NCI-H510A (cell line): ENCODE results near the gene ARHGAP32.

Experiments
- DNase-seq: peaks from one replicate; lab custom pipeline; 2025; lab: John Stamatoyannopoulos, UW

ARHGAP32 gene

DNA sequence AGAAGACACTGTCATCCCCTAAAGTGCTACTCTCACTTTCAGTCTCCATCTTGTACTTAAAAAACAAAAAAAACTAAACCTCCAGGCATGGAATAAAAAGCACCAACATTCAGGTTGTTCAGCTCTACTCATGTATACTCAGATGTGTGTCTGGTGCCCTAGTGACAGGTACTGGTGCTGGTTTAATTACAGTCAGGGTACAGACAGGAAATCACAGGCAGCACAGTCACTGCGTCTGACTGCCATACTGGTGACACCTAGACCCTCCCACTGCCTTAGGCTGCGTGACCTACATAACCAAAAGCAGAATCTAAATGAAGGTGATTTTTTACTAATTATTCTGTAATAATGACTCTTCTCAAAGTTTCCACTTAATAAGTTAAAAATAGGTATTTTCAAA, at the start of gene ARHGAP32:
TSS of gene ARHGAP32 (minus strand) at position 176 of the 400 bp plus-strand sequence. CDS start at position 49, 127 bp downstream.
- no peak for DNase-seq

DNA sequence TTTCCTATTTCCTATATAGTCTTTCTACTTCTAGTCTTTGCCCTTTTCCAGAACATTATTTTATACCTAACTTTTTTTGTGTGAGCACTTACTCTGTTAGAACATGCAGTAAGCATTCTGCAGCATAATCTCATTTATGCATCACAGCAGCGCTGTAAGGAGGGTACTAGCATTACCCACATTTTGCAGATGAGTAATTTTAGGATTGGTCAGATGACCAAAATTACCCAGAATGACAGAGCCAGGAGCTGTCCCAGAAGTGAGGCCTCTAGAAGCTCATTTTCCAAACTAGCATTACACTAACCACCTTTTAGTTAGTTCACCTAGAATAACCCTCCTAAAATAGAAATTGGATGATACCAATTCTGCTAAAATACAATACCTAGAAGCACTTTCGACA, 47.1 kb upstream of the ARHGAP32 start:
- DNase-seq = no peak

DNA sequence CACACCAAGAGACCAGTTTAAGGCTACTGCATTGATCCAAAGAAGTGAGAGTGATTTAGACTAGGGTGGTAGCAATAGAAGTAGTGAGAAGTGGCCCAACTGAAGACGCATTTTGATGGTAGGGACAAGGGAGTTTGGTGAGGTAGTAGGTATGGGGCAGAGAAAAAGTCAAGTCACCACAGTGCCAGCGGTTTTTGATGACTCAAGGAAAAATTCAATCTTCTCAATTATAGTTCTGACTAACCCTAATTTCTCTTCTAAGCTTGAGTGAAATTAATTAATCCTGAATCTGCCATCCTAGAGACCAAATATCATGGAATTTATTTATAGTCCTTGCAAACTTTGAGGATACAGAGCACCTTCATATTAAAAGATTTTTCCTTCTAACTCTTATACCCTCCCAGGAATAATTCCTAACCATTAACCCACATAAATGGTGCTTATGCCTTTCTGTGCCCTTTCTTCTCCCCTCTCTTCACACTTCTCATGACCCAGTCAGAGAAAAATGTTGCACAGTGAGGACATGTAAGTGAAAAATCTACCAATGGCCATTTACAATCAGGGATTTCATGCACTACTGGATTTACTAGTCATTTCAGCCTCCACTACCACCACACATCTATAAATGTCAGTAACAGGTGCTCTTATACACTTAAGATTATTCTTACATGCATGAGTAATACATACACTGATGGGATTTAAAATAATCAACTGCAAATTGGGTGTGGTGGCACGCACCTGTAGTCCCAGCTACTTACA, 45.9 kb upstream of the ARHGAP32 start:
- no peak for DNase-seq

DNA sequence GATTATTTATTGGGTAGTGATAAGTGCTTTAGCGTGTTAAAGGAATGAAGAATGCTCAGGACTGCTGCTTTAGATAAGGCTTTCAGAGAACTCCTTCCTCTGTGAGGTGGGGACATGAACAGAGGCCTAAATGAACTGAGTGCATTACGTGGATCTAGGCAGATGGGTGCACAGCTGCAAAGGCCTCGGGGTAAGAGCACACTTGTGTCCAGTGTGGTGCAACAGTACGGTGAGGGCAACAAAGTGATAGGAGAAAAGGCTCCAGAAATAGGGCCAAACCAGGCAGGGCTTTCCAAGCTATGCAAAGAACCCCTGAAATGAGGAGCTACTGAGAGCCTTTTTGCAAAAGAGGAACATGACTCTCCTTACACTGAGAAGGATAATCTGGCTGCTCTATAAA, 45.3 kb upstream of the ARHGAP32 start:
- DNase-seq = no peak

DNA sequence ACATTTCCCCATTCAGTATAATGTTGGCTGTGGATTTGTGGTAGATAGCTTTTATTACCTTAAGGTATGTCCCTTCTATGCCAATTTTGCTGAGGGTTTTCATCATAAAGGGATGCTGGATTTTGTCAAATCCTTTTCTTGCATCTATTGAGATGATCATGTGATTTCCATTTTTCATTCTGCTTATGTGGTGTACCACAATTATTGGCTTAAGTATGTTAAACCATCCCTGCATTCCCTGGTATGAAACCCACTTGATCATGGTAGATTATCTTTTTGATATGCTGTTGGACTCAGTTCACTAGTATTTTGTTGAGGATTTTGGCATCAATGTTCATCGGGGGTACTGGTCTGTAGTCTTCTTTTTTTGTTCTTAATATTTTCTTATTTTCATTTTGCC, 44.7 kb upstream of the ARHGAP32 start:
- no peak for DNase-seq

DNA sequence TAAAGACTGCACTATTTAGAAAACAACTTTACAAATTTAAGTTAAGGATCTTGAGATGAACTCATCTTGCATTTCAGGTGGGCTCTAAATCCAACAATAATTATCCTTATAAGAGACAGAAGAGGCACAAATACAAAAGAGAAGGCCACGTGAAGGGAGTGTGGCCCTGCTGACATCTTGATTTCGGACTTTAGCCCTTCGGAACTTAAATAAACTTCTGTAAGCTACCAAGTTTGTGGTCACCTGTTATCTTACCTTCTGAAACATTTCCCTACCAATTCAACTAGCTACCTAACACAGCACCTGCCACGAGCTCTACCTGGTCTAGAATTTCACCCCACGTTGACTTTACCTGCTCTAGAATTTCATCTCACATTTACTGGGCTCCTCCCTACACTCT, 42.9 kb upstream of the ARHGAP32 start:
- no peak for DNase-seq

DNA sequence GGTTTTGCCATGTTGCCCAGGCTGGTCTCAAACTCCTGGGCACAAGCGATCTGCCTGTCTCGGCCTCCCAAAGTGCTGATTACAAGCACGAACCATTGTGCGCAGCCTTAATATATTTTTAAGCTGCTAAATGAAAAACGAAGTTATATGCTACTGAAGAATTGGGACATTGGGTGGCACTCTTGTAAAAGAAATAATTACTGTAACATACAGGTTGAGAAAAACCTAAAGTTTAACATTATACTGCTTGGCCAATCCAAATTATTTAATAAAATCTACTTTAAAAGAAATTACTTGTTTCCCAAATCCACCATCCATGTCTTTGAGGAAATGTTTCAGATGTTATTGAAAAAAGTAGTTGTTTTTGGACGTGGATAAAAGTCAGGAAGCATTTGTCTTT, 37.9 kb upstream of the ARHGAP32 start:
- DNase-seq = no peak

DNA sequence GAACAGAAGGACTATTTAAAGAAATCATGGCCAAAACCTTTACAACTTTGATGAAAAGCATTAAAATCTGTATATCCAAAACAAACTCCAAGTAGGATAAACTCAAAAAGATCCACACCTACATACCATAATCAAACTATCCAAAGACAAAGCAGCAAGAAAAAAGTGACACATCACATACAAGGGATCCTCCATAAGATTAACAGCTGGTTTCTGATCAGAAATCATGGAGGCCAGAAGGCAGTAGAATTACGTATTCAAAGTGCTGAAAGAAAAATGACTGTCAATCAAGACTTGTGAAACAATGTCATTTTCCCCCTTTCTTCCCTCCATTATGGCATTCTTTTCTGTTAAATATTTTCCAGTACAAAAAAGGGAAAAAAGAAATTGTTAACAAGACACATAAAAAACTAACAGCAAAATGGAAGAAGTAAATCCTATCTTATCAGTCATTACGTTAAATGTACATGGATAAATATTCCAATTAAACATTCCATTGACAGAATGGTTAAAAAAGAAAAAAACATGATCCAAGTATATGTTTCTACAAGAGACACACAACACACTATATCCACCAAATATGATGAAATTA, 34.2 kb upstream of the ARHGAP32 start:
- no peak for DNase-seq

DNA sequence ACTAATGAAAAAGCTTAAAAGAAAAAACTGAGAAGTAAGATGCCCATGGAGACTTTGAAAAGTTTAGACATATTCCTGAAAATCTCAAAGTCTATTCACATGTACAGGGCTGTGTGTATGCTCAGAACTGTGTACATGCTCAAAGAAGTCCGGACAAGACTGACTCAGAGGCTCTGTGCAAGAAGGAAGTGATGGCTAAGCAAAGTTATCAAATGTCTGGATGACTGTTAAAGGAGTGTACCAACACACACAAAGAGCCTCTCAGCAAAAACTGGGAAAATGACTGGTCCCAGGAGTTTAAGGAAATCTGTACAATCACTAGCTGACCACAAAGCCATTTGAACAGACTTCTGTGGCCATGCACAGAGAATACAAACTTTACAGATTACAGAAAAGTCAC, 33.1 kb upstream of the ARHGAP32 start:
- DNase-seq = no peak

DNA sequence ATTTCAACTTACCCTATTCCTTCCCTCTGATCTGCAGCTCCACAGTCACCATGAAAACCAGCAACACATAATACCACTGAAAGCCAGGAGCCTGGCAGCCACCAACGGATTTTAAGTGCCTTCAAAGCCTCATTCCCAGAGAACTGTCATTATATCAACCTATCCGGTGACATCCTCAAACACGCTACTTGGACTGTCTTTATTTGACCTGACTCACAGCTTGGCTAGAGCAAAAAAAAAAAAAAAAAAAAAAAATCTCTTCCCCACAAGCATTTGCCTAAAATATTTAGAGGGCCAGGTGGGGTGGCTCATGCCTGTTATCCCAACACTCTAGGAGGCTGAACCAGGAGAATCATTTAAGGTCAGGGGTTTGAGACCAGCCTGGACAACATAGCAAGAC, 32.4 kb upstream of the ARHGAP32 start:
- no peak for DNase-seq

DNA sequence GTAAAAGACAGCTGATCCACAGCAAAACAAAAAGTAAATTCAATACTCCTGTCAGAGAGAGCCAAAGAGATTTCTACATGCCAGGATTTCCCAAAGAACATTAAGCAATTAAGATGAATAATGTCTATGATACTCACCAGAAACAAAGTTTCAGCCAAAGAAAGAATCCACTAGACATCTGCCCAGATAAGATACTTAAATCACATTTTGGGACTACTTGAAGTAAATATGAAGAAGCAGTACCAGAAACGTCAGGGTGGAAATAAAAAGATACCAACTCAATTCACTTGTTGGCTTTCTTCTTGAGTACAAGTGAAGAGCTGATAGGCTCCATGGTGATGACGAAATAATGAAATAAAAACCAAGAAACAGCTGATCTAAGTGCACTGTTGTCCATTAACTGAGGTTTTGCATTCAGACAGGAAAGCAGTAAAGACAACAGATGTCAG, 31.6 kb upstream of the ARHGAP32 start:
- DNase-seq = no peak

DNA sequence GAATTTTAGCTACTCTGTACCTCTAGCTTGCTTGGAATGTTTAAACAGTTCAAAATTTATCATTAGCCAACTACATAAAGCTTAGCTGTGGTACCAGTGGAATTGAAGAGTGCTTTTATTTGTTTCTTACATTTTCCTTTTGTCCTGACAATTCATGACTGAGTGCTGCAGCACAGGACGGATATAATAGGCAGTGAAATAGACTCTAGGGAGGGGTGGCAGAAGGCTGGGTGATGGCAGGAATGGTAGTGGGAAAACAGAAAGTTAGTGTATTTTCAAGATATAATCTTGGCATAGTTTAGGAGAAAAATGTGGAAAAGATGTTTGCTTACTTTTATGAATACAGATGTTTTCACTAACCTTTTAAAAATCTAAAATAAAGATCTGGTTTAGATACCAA, 31.1 kb upstream of the ARHGAP32 start:
- DNase-seq = no peak

DNA sequence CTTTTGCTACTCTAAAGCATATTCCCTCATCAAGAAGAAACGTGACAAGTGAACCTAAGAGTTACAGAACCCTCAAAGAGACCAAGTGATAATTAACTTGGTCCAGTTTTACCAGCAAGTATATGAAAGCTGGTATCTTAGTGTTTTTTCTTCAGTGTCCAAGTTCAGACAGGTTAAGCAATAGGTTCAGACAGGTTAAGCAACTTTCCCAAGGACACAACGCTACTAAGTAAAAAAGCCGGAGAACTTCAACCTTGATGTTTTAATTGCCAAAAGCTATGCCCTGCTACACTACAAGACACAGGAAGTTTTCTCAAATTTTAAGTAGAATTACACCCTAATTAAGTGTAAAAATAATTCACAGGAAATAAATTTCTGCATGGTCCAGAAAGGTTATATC, 30.0 kb upstream of the ARHGAP32 start:
- DNase-seq = no peak

DNA sequence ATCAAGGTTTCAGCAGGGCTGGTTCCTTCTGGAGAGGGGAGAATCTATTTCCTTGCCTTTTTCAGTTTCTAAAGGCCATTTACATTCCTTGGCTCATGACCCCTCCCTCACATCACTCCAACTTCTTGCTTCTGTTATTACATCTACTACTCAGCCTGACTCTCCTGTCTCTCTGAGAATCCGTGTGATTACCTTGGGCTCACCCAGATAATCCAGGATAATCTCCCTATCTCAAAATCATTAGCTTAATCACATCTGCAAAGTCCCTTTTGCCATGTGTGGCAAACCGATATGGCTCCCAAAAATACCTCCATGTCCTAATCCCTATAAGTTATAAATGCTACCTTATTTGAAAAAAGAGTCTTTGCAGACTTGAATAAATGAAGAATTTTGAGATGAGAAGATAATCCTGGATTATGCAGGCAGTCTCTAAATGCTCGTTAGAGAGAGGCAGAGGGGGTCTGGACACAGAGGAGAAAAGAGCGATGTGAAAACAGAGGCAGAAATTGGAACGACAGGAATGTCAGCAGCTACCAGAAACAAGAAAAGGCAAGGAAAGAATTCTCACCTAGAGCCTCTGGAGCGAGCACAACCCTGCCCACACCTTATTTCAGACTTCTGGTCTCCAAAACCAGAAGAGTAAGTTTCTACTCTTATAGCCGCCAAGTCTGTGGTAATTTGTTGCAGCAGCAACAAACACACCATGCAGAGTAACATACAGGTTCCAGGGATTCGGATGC, 23.6 kb upstream of the ARHGAP32 start:
- no peak for DNase-seq

DNA sequence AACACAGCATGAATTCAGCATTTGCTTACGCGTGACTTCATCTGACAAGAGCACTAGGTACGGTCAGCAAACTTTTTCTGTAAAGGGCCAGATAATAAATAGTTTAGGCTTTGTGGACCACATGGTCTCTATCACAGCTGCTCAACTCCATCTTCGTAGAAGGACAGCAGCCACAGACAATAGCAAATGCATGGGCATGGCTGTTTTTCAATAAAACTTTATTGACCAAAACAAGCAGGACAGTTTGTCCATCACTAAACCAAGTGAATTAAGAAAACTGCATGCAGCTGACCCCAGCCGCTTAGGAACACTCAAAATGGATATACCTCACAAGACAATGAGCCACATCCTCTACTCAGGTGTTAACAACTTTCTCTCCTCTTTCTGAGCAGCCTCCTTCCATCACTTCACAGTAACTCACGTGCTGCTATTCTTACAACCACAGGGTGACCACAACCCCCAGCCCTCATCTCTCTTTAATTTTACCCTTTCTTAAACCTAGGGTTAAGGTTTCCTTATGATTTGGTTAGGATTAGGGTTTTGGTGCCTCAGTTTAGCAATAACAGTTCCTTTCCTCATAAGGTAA, 22.7 kb upstream of the ARHGAP32 start:
- DNase-seq = no peak

DNA sequence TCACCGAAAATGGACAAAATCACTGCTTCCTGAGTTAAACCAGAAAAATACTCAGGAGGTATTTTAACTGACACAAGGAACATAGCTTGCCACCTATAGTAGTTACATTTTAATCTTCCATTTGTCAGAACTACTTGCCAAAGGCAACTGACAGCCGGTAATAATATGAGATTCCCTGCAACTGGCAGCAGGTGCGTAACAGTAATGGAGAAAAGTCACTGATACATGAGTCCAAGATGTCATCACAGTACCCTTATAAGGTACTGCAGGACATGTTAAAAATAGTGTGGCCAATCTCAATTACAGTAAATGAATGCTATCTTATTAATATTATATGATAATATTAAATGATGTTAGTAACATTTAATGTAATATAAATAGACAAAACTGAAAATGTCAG, 21.1 kb upstream of the ARHGAP32 start:
- no peak for DNase-seq

DNA sequence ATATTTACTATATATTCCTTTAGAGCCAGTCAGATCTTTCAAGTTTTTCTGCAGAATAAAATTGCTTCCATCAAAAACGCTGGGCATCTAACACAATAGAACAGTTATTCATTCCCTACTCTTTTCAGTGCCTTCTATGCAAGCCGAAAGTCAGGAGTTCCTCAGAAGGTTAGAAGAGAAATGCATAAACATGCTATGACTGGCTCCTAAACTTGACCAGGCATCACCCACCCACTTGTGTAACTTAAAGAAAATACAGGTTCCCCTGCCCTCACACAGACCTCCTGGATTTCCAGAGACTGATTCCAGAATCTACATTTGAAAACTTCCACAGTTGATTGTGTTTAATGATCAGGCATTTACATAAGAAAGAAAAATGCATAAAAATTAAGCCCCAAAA, 19.3 kb upstream of the ARHGAP32 start:
- DNase-seq = no peak

DNA sequence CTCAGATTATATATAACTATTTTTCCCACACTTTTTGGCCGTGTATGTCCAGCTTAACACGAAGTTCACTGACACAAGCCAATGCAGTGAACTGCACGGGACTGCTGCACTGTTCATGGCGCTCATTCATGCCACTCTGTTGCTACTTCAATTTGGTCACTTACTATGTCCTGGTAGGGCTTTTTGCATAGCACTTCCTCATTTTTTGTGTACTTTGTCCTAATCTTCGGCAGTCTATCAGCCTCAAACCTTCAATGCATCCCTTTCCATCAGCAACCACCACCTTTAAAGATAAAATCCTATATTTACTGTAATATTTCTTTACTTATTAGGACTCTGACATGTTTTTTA, 18.7 kb upstream of the ARHGAP32 start:
- DNase-seq = no peak

DNA sequence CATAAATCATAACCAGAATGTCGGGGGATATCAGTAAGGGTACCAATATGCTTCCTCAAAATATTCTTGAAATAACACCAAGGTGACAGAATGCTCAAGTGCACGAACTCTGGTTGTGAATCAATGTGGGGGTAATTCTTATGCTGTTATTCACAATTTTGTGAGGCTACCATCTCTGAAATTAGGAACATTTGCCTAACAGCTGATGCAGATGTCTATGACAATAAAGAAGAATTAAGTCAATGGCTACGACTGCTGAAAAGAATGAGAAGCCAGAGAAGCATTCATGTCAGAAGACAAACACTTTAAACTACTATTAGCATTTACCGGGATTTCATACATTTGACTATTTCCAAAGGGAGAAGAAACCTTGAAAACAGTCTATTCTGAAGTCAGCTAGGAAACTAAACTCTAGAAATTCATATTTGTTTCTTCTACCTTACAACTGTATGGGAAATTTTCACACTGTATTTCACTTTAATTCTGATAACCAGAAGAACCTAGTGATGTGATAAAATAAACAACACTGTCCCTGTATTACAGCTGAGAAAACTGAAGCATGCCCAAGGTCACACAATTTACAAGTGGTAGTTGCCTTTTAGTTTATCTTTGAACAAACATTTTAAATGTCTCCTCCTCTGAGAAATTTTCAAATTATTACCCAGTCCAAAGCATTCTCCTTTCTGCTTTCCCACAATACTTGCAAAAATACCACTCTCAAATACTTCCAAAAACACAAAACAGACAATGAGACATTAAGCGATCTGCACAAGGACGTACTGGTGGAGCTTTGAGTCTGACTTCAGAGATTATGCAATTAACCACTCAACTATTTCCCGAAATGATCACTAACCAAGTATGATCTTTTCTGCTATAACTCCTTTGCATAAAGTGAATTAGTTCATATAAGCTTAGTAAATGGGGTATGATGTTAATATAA, 18.0 kb upstream of the ARHGAP32 start:
- DNase-seq = no peak

DNA sequence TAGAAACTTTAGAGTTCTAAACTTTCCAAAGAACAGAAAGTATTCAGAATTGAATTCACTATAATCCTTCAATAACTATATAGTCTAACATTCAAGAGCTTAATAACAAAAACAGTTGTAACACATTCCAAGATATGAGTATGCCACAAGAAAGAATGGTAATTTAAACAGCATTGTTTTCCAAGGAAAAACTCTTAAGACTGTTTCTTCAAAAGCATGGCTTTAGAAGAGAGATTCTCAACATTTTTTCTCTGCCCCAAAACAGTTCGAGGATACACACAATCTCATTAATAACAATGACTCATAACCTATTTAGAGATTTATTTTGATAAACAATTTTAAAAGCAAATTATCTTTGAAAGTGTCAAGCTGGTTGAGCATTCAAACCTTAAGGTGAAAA, 16.7 kb upstream of the ARHGAP32 start:
- no peak for DNase-seq

DNA sequence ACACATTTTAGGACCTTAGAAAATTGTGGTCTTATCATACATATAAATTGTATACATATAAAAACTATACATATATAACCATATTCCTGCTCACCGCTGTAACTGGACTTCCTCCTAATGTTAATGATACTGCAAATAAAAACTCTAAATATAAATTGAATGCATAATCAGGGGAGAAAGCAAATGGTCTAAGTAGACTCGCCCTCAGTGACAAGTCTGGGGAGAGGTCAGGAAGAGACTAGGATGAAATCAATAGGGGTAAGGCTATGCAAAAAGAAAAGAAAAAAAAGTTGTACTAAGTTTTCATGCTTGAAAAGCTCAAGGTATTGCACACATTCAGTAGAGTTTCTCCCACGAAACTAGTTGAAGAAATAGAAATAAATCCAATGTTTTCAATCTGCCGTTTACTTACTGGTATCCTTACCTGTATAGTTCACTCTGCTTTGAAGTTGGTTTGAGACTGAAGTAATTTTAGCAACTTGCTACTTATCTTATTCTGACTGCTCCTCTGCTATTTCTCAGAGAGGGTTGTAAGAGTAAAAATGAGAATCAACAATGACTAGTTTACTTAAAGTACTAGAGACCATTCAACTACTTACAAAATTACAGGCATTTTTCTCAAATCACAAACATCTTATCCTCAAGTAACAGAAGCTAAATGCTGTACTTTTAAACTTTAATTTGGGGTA, 12.2 kb upstream of the ARHGAP32 start:
- DNase-seq = no peak
